CD4-positive, CD25-positive, alpha-beta regulatory T cell (primary cell): ENCODE measurements around the gene RERE. TPM values are rescaled to one million over a fixed set of nuclear protein-coding genes. Genes with fewer than 3 reads are reported as not detected.

ENCODE experiments used
- ATAC-seq, 2 donors: fragments of 150-1000 bp; cut with Tn5 transposase; one replicate each; pipeline ENCODE4 v1.10.0; 2021; ENCODE audit warnings: low read depth in 2 of 2, moderate number of reproducible peaks in 2 of 2, moderate library complexity in 1 of 2
- DNase-seq, 3 donors: peaks; one replicate each; pipeline versions ENCODE4 v3.0.0 to v3.0.0-alpha.2; 2012 to 2022; ENCODE audit warnings: mixed read lengths in 1 of 3
- H3K27ac ChIP-seq: one replicate; pipeline ENCODE4 v1.7.0; 2013; ENCODE audit warnings: mild to moderate bottlenecking, low read length; ENCODE audit not compliant: insufficient read depth, poor library complexity, severe bottlenecking
- H3K27me3 ChIP-seq: one replicate; pipeline ENCODE4 v1.7.0; 2013; ENCODE audit warnings: low read length; ENCODE audit not compliant: control insufficient read depth, insufficient read depth
- H3K36me3 ChIP-seq: one replicate; pipeline ENCODE4 v1.7.0; 2013; ENCODE audit warnings: mild to moderate bottlenecking, low read length, moderate library complexity; ENCODE audit not compliant: control insufficient read depth, insufficient read depth
- H3K4me1 ChIP-seq: 2 replicates; pipeline ENCODE4 v1.7.0; 2013; ENCODE audit warnings: mild to moderate bottlenecking, low read length; ENCODE audit not compliant: insufficient read depth, control insufficient read depth, poor library complexity, severe bottlenecking
- H3K4me3 ChIP-seq: one replicate; pipeline ENCODE4 v1.7.0; 2013; ENCODE audit warnings: low read depth, mild to moderate bottlenecking, low read length, moderate library complexity
- H3K9me3 ChIP-seq, 2 experiments: 1 replicate in 1 of 2; 2 replicates in 1 of 2; pipeline ENCODE4 v1.7.0; 2013; ENCODE audit warnings: low read length in 2 of 2, mild to moderate bottlenecking in 1 of 2, moderate library complexity in 1 of 2; ENCODE audit not compliant: control insufficient read depth in 2 of 2
- H3K27ac Mint-ChIP-seq, 3 donors: one replicate each; pipeline ENCODE4 v1.8.0; 2020 to 2022; ENCODE audit warnings: mild to moderate bottlenecking in 3 of 3, mixed read lengths in 3 of 3, moderate library complexity in 2 of 3
- H3K27me3 Mint-ChIP-seq: one replicate; pipeline ENCODE4 v1.8.0; 2022; ENCODE audit warnings: mild to moderate bottlenecking, mixed read lengths
- H3K36me3 Mint-ChIP-seq: one replicate; pipeline ENCODE4 v1.8.0; 2020; ENCODE audit warnings: mixed read lengths
- H3K4me1 Mint-ChIP-seq, 4 donors: one replicate each; pipeline ENCODE4 v1.8.0; 2020 to 2022; ENCODE audit warnings: mixed read lengths in 4 of 4, mild to moderate bottlenecking in 1 of 4
- H3K4me3 Mint-ChIP-seq, 4 donors: one replicate each; pipeline ENCODE4 v1.8.0; 2020 to 2022; ENCODE audit warnings: mild to moderate bottlenecking in 4 of 4, mixed read lengths in 4 of 4, moderate library complexity in 3 of 4
- H3K9me3 Mint-ChIP-seq, 7 donors: one replicate each; pipeline ENCODE4 v1.8.0; 2020 to 2022; ENCODE audit warnings: mixed read lengths in 7 of 7, mild to moderate bottlenecking in 3 of 7, moderate library complexity in 2 of 7
- polyA plus RNA-seq, 4 donors: library from polyadenylated mRNA; unstranded; fragments of 300-500 nt; fragmentation: Illumina TruSeq; gene quantifications; one replicate each; pipeline ENCODE4 v1.2.3, GENCODE V29; 2021
- total RNA-seq: library from RNA; stranded (reverse); gene quantifications from one replicate; pipeline ENCODE4 v1.2.3, GENCODE V29; 2022

The RERE gene
- total and polyA plus RNA-seq, 5 donors from 2014 or later: 3.1 to 127 (median 5.7) TPM

- H3K4me3 ChIP-seq: no peak overlapping the region
- DNase-seq: no peak
- no peaks in the 10 kb centered on the region for H3K27me3 ChIP-seq
- no peak for ATAC-seq
- no peaks in the 10 kb centered on the region for H3K4me1 ChIP-seq
- peak overlapping the region in 1 of 4 donors; percentile 6 for H3K4me3 Mint-ChIP-seq
- H3K4me1 Mint-ChIP-seq: peaks cover 5 to 17% (median 11%) of the 10 kb centered on the region in 4 donors
- H3K27me3 Mint-ChIP-seq: no peaks in the 10 kb centered on the region
- no peaks in the 10 kb centered on the region for H3K9me3 ChIP-seq
- H3K27ac ChIP-seq: no peak overlapping the region
- peaks cover 85% of the 10 kb centered on the region for H3K36me3 ChIP-seq
- H3K27ac Mint-ChIP-seq: peak overlapping the region in 1 of 3 donors; percentile 22
- H3K36me3 Mint-ChIP-seq: peaks cover 39% of the 10 kb centered on the region
- H3K9me3 Mint-ChIP-seq: no peaks in the 10 kb centered on the region
These were observed 43.5 kb upstream of the RERE start for GRCh38 chr1:8860738-8861516.

- Histone ChIP-seq H3K4me1 (no peaks in the 10 kb centered on the region), H3K36me3 (peaks cover 67% of the 10 kb centered on the region), H3K27me3 (no peaks in the 10 kb centered on the region), H3K27ac (no peak overlapping the region), H3K4me3 (no peak overlapping the region), H3K9me3 (no peaks in the 10 kb centered on the region)
- H3K4me1 Mint-ChIP-seq: peaks cover 5 to 17% (median 11%) of the 10 kb centered on the region in 4 donors
- H3K27ac Mint-ChIP-seq: peak overlapping the region; percentile 32 to 85 (median 73)
- H3K4me3 Mint-ChIP-seq: no peak overlapping the region
- no peaks in the 10 kb centered on the region for H3K9me3 Mint-ChIP-seq
- H3K36me3 Mint-ChIP-seq: peaks cover 39% of the 10 kb centered on the region
- DNase-seq: peak; percentile 20 to 79 (median 60)
- peak; percentile 52 to 59 for ATAC-seq
- no peaks in the 10 kb centered on the region for H3K27me3 Mint-ChIP-seq
These were observed 41.7 kb upstream of the RERE start for GRCh38 chr1:8858888-8859706.

- Histone ChIP-seq H3K4me1 (no peaks in the 10 kb centered on the region), H3K27me3 (no peaks in the 10 kb centered on the region), H3K36me3 (peaks cover 58% of the 10 kb centered on the region), H3K27ac (no peak overlapping the region), H3K9me3 (no peaks in the 10 kb centered on the region), H3K4me3 (no peak overlapping the region)
- no peaks in the 10 kb centered on the region for H3K27me3 Mint-ChIP-seq
- H3K4me1 Mint-ChIP-seq: peaks cover 5 to 17% (median 11%) of the 10 kb centered on the region in 4 donors
- ATAC-seq (no peak), DNase-seq (no peak)
- H3K4me3 Mint-ChIP-seq: no peak overlapping the region
- H3K36me3 Mint-ChIP-seq: peaks cover 35% of the 10 kb centered on the region
- H3K9me3 Mint-ChIP-seq: no peaks in the 10 kb centered on the region
- H3K27ac Mint-ChIP-seq: peak overlapping the region in 1 of 3 donors; percentile 87
These were observed 40.8 kb upstream of the RERE start for GRCh38 chr1:8858112-8858668.

GRCh38 chr1:8856689-8857412 is 39.4 kb upstream of the RERE start:
- no peaks in the 10 kb centered on the region for H3K9me3 Mint-ChIP-seq
- peak overlapping the region in 1 of 3 donors; percentile 62 for H3K27ac Mint-ChIP-seq
- H3K27me3 Mint-ChIP-seq: no peaks in the 10 kb centered on the region
- no peaks in the 10 kb centered on the region for H3K9me3 ChIP-seq
- no peak overlapping the region for H3K4me3 Mint-ChIP-seq
- DNase-seq (no peak), ATAC-seq (no peak)
- no peaks in the 10 kb centered on the region for H3K4me1 ChIP-seq
- peaks cover 5 to 14% (median 11%) of the 10 kb centered on the region in 4 donors for H3K4me1 Mint-ChIP-seq
- no peaks in the 10 kb centered on the region for H3K27me3 ChIP-seq
- no peak overlapping the region for H3K4me3 ChIP-seq
- H3K36me3 Mint-ChIP-seq: peaks cover 28% of the 10 kb centered on the region
- no peak overlapping the region for H3K27ac ChIP-seq
- peaks cover 45% of the 10 kb centered on the region for H3K36me3 ChIP-seq

GRCh38 chr1:8854240-8854639 is 36.8 kb upstream of the RERE start:
- ATAC-seq (no peak), DNase-seq (no peak)
- no peak overlapping the region for H3K27ac ChIP-seq
- peaks cover under 1 to 8% (median 6%) of the 10 kb centered on the region in 4 donors for H3K4me1 Mint-ChIP-seq
- no peak overlapping the region for H3K4me3 ChIP-seq
- no peaks in the 10 kb centered on the region for H3K27me3 Mint-ChIP-seq
- H3K27ac Mint-ChIP-seq: no peak overlapping the region
- no peak overlapping the region for H3K4me3 Mint-ChIP-seq
- H3K9me3 ChIP-seq: no peaks in the 10 kb centered on the region
- H3K4me1 ChIP-seq: no peaks in the 10 kb centered on the region
- H3K9me3 Mint-ChIP-seq: no peaks in the 10 kb centered on the region
- peaks cover 13% of the 10 kb centered on the region for H3K36me3 Mint-ChIP-seq
- peaks cover 23% of the 10 kb centered on the region for H3K36me3 ChIP-seq
- no peaks in the 10 kb centered on the region for H3K27me3 ChIP-seq

- H3K4me1 Mint-ChIP-seq: no peaks in the 10 kb centered on the region
- Histone ChIP-seq H3K4me1 (peaks cover 3% of the 10 kb centered on the region), H3K27ac (no peak overlapping the region), H3K36me3 (no peaks in the 10 kb centered on the region), H3K27me3 (no peaks in the 10 kb centered on the region), H3K9me3 (no peaks in the 10 kb centered on the region), H3K4me3 (no peak overlapping the region)
- H3K4me3 Mint-ChIP-seq: no peak overlapping the region
- peaks cover 6% of the 10 kb centered on the region for H3K27me3 Mint-ChIP-seq
- ATAC-seq (no peak), DNase-seq (no peak)
- H3K27ac Mint-ChIP-seq: no peak overlapping the region
- H3K9me3 Mint-ChIP-seq: no peaks in the 10 kb centered on the region
- peaks cover 1% of the 10 kb centered on the region for H3K36me3 Mint-ChIP-seq
These were observed 33.6 kb upstream of the RERE start for GRCh38 chr1:8851060-8851459.

GRCh38 chr1:8848663-8849386 is 31.4 kb upstream of the RERE start:
- ATAC-seq: peak; percentile 73 to 84
- Histone ChIP-seq H3K36me3 (no peaks in the 10 kb centered on the region), H3K27me3 (no peaks in the 10 kb centered on the region), H3K27ac (no peak overlapping the region), H3K4me3 (no peak overlapping the region), H3K9me3 (no peaks in the 10 kb centered on the region), H3K4me1 (peaks cover 3% of the 10 kb centered on the region)
- Mint-ChIP-seq H3K9me3 (peaks cover 0 to 1% (median 0%) of the 10 kb centered on the region in 7 donors), H3K4me1 (no peaks in the 10 kb centered on the region), H3K27me3 (peaks cover 6% of the 10 kb centered on the region), H3K36me3 (peaks cover 5% of the 10 kb centered on the region), H3K27ac (no peak overlapping the region), H3K4me3 (no peak overlapping the region)
- DNase-seq: peak; percentile 54 to 75 (median 62)
